NCI-H2196 (cell line): ENCODE data around the gene BTBD8.

Experiments used
- DNase-seq: peaks from one replicate; lab custom pipeline; 2025; ENCODE audit not compliant: unreplicated experiment; lab: John Stamatoyannopoulos, UW

Gene BTBD8

GRCh38 chr1:92188436-92189255, 108.5 kb downstream of the BTBD8 start:
- no peak for DNase-seq

DNA sequence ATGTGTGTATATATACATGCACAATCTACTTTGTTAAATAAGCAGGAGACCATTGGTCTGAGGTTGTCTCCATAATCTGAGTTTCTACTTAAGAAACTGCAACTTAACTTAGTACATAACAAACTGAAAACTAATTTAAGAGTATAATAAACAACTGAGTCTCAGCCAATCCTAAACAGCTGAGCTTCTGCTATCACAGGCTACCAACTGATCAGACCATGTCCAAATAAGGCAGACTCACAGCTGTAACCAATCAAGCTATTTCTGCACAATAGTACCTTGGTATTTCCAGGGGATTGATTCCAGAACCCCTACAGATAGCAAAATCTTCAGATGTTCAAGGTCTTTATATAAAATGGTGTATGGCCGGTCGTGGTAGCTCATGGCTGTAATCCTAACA, 111.6 kb downstream of the BTBD8 start:
- no peak for DNase-seq

DNA sequence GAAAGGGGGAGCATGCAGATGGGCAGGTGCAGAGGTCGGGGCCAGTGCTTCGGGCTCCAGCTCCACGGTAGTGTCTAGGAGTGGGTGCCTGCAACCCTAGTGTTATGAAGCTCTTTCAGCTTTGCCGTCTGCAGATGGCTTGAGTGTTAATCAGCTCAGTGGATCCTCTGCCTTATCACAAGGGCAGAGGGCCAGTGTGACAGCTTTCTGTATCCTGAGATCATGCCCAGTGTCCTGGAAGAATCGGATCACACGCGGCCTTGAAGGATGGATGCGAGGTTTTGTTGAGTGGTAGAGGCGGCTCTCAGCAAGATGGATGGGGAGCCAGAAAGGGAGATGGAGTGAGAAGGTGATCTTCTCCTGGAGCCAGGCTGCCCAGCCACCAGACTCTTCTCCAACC, 112.1 kb downstream of the BTBD8 start:
- no peak for DNase-seq

GRCh38 chr1:92194511-92194910, 114.4 kb downstream of the BTBD8 start:
- no peak for DNase-seq

DNA sequence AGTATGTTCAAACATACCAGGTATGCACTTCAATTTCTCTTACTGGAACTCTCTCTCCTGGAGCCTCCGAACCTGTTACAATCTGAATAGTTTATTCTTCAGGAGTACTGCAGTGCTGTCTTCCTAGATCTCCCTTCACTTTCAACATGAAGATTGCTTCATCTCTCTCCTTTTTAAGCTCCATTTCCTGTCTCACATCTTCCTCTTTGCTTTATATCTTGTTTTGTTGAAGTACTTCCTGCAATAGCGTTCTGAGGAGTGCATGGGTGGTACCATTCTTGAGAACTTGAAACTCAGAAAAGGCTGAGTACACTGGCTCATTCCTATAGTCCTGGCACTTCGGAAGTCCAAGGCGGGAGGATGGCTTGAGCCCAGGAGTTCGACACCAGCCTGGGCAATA, 121.8 kb downstream of the BTBD8 start:
- DNase-seq, result no peak

DNA sequence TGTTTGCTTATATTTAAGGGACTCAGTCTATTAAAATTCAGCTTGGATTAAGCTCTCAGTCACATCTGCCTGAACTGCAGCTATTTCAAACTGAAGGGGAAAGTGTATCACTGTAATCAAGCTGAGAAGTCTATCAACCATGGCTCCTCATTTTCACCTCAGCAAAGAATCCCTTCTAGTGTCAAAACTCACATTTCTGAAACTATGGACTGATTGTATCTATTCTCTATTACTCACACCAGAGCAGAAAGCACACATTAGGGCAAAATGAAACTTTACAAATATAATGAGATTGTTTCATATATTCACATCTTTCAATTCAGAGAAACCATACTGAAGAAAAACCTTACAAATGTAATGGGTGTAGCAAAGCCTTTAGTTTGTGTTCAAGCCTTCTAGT, 123.0 kb downstream of the BTBD8 start:
- DNase-seq, result no peak

DNA sequence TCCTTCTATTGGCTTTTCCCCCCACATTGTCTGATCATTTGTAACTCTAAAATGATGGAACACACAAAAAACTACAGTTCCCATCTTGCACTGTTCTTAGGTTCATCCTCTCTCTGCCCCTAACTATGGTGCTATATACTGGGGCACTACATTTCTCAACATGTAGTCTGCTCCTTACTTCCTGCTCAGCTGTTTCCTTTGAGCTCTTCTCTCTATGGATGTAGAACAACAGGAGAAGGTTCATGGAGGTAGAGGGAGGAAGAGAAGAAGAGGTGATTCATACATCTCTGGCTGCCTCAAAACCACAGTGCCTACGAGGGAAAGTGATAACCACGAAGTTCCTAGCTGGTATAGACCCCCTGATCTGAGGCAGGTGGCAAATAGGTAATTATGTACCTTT, 130.6 kb downstream of the BTBD8 start:
- no peak for DNase-seq

DNA sequence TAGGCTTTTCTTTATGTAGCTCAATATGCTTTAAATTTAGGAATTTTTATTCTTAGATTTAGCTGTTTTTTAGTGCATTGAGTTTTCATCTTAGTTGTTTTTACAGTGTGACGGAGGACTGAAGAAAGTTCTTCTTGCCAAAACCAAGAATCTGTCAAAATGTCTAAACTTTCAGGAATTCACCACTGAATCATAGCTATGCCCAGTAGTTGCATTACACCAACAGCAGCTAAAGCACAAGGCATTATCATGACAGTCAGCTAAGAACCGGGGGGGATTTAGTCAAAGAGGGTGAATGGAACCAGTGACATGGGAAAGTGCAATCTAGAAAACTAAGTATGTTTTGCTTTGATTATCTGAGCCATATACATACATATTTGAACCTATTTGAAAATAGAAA, 131.0 kb downstream of the BTBD8 start:
- no peak for DNase-seq

DNA sequence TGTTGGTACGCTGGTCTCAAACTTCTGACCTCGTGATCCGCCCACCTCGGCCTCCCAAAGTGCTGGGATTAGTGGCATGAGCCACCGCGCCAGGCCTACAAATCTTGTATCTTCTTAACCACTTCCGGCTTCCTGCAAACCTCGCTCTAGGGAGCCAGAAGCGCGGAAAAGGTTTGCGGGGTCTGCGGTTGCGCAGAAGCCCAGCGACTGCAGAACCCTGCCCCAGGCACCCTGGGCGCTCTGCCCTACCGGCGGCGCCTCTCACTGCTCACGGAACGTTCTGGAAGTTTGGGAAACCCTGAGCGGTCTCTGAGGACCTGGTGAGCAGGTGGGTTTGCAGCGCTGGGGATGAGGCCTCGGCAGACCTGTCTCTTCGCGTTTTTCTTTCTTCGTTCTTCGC, 137.6 kb downstream of the BTBD8 start, which contains the start of gene C1orf146:
Gene C1orf146, plus strand, starts transcription at position 195 of the 400 bp plus-strand sequence. CDS start 13,506 bp downstream, outside the sequence.
- no peak for DNase-seq

DNA sequence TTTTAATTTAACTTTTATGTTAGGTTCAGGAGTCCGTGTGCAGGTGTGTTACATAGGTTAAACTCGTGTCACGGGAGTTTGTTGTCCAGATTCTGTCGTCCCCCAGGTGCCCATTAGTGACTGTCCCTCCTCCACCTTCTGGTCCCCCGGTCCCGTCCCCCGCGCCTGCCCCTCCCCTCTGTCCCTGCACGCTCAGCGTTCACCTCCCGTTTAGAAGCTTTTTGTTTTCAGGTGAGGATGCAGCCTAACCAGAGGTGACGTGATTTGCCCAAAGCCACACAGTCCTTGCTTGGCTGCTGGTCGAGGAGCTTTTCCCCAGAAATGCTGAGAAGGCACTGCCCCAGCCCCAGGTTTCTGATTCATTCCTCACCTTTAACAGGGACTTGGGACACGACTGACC, 138.4 kb downstream of the BTBD8 start:
- DNase-seq, result no peak

DNA sequence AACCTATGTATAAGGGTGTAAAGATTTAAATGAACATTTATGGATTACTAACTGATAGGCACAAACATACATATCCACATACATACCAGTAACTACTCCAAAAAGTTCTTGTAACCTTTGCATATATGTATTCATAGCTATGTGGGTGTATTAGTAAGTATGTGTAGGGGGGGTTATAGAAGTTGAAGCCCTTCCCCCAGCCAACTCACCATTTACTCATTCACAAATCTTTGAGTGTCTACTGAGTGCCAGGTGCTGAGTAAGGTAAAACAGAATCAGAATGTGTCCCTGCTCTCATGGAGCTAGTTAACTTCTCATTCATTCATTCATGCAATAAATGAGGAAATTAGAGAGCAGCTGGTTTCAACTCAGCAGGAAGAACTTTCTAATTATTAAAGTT, 138.9 kb downstream of the BTBD8 start:
- no peak for DNase-seq

- no peak for DNase-seq
These were observed 148.3 kb downstream of the BTBD8 start for GRCh38 chr1:92228401-92228800.

DNA sequence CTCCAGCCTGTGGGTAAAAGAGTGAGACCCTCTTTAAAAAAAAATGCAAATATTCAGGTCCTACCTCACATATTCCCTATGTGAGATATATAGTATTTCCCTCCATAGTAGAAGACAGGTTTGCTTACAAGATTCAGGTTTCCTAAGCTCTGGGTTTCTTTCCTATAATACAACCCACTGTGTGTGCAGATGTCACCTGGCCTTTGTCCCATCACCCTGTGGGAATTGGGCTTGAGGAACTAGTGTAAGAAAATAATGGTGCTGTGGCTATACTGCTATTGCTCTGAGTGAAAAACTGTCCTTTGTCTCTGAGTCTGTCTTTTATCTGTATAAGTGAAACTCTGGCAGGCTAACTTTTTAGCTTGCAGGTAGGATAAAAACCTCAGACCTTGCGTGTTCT, 150.6 kb downstream of the BTBD8 start:
- DNase-seq, result no peak
